ENCODE data around the gene GLIS2.
A peak's percentile ranks its signal among the peaks of the same experiment; 100 is the strongest.

GLIS2 gene

DNA sequence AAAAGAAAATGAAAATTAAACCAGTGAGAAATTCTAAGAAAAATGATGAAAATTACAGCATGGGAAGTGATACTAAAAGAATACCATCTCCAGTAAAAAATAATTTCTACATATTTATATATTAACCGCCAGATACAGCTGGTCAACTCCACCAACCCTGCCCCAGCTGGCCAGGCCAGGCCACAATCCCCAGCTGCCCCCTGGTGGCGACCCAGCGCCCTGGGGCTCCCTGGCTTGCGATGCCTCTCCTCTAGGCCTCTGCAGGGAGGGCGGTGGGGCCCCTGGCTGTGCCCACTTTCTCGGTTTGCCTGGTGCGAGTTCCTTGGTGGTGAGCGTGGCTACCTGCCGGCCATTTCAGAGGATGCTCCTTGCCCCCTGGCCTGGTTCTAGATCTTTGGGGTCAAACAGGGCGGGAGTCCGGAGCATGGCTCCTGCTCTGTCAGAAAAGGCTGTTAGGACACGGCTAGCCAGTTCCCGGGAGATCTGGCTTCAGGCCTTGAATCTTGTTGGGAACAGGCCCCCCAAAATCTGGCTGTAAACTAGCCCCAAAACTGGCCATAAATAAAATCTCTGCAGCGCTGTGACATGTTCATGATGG, 14.5 kb downstream of the GLIS2 start:
- H3K9me3 ChIP-seq (ENCODE audit: low read length): no peaks in the 10 kb centered on the region
- H3K27ac ChIP-seq (ENCODE audit: low read depth, low read length, poor library complexity, severe bottlenecking): no peak overlapping the region

DNA sequence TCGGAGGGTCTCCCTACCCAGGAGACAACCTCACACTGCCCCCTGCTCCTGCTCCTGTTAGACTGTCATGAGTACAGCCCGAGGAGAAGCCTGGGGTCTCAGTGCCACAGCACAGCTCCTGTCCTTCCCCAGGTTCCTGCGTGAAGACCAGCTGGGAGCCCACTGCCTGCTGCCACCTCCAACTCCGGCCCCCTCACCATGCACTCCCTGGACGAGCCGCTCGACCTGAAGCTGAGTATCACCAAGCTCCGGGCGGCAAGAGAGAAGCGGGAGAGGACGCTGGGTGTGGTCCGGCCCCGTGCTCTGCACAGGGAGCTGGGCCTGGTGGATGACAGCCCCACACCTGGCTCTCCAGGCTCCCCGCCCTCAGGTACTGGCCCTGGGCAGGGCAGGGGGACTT, 16.2 kb downstream of the GLIS2 start:
- TF ChIP-seq EZH2 (IDR thresholded peaks at IDR 0.05; ENCODE audit: borderline replicate concordance, low read length): no peak
- TF ChIP-seq, protein P1, sequence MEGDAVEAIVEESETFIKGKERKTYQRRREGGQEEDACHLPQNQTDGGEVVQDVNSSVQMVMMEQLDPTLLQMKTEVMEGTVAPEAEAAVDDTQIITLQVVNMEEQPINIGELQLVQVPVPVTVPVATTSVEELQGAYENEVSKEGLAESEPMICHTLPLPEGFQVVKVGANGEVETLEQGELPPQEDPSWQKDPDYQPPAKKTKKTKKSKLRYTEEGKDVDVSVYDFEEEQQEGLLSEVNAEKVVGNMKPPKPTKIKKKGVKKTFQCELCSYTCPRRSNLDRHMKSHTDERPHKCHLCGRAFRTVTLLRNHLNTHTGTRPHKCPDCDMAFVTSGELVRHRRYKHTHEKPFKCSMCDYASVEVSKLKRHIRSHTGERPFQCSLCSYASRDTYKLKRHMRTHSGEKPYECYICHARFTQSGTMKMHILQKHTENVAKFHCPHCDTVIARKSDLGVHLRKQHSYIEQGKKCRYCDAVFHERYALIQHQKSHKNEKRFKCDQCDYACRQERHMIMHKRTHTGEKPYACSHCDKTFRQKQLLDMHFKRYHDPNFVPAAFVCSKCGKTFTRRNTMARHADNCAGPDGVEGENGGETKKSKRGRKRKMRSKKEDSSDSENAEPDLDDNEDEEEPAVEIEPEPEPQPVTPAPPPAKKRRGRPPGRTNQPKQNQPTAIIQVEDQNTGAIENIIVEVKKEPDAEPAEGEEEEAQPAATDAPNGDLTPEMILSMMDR (IDR thresholded peaks at IDR 0.05; ENCODE audit: low read length): no peak
- H3K79me2 ChIP-seq (ENCODE audit: insufficient read depth, low read length): no peaks in the 10 kb centered on the region
- H3K4me1 ChIP-seq (ENCODE audit: insufficient read depth, low read length, severe bottlenecking): peaks cover 5% of the 10 kb centered on the region
- H3K9ac ChIP-seq (ENCODE audit: low read length): no peak overlapping the region
- no peak overlapping the region for H2AFZ ChIP-seq (ENCODE audit: low read length)
- no peaks in the 10 kb centered on the region for H3F3A ChIP-seq (ENCODE audit: insufficient read depth, low read length)
- H4K20me1 ChIP-seq (ENCODE audit: insufficient read depth, low read length): no peaks in the 10 kb centered on the region
- no peak overlapping the region for H3K4me2 ChIP-seq (ENCODE audit: low read length)
- H3K36me3 ChIP-seq (ENCODE audit: insufficient read depth, low read length): no peaks in the 10 kb centered on the region
- H3K9me3 ChIP-seq (ENCODE audit: low read length): no peaks in the 10 kb centered on the region
- no peak overlapping the region for H3K4me3 ChIP-seq (ENCODE audit: low read depth, low read length, poor library complexity, severe bottlenecking)
- H3K27me3 ChIP-seq (ENCODE audit: insufficient read depth, low read length): peaks cover 12% of the 10 kb centered on the region; the same call in 1 of the 2 replicates
- H3K27ac ChIP-seq (ENCODE audit: low read depth, low read length, poor library complexity, severe bottlenecking): no peak overlapping the region
- H3K9me2 ChIP-seq (ENCODE audit: low read depth, low read length): no peaks in the 10 kb centered on the region

More for the DNA sequence above, 14.5 kb downstream of the GLIS2 start:
- Histone ChIP-seq H3K4me2 (ENCODE audit: low read length) (no peak overlapping the region), H3K36me3 (ENCODE audit: insufficient read depth, low read length) (no peaks in the 10 kb centered on the region), H3K9ac (ENCODE audit: low read length) (no peak overlapping the region), H3F3A (ENCODE audit: insufficient read depth, low read length) (no peaks in the 10 kb centered on the region), H4K20me1 (ENCODE audit: insufficient read depth, low read length) (no peaks in the 10 kb centered on the region), H3K4me1 (ENCODE audit: insufficient read depth, low read length, severe bottlenecking) (peaks cover 5% of the 10 kb centered on the region), H3K4me3 (ENCODE audit: low read depth, low read length, poor library complexity, severe bottlenecking) (no peak overlapping the region), H3K27me3 (ENCODE audit: insufficient read depth, low read length) (peaks cover 12% of the 10 kb centered on the region; the same call in 1 of the 2 replicates), H3K9me2 (ENCODE audit: low read depth, low read length) (no peaks in the 10 kb centered on the region), H3K79me2 (ENCODE audit: insufficient read depth, low read length) (no peaks in the 10 kb centered on the region), H2AFZ (ENCODE audit: low read length) (no peak overlapping the region)
- TF ChIP-seq, protein P1 (IDR thresholded peaks at IDR 0.05; ENCODE audit: low read length): peak; percentile 87
- TF ChIP-seq EZH2 (IDR thresholded peaks at IDR 0.05; ENCODE audit: borderline replicate concordance, low read length): no peak

DNA sequence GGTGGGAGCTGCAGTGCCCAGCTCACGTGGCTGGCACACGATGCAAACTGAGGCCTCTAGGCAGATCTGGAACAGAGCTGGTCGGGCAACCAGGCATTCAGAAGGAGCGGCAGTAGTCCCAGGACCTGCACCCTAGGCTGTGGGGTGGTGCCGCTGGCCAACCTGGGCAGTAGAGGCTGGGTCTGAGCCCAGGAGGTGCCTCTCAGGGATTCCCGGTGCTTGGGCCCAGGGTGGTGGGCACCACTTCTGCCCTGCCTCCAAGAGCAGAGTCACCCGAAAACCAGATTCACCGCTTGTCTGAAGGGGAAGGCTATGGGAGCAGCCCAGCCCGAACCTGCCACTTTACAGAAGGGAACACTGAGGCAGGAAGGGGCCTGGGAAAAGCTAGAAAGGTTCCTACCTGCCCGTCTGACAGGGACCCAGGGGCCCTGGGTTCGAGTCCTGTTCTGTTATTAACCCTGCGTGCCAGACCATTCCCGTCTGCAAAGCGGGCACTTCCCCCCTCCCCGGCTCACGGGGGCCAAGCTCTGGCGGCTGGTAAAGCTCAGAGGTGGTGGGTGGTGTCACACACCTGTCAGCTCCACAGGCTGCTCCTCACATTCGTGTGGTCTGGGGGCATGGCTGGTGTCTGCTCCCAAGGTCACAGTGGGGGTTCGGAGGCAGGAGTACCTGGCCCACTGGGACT, 16.9 kb downstream of the GLIS2 start:
- H3K4me2 ChIP-seq (ENCODE audit: low read length): no peak overlapping the region
- H3K4me3 ChIP-seq (ENCODE audit: low read depth, low read length, poor library complexity, severe bottlenecking): no peak overlapping the region
- no peak overlapping the region for H2AFZ ChIP-seq (ENCODE audit: low read length)
- H3K9ac ChIP-seq (ENCODE audit: low read length): no peak overlapping the region
- no peaks in the 10 kb centered on the region for H4K20me1 ChIP-seq (ENCODE audit: insufficient read depth, low read length)
- no peaks in the 10 kb centered on the region for H3K79me2 ChIP-seq (ENCODE audit: insufficient read depth, low read length)
- H3K36me3 ChIP-seq (ENCODE audit: insufficient read depth, low read length): no peaks in the 10 kb centered on the region
- TF ChIP-seq, protein P1 (IDR thresholded peaks at IDR 0.05; ENCODE audit: low read length): no peak
- no peak for TF ChIP-seq EZH2 (IDR thresholded peaks at IDR 0.05; ENCODE audit: borderline replicate concordance, low read length)
- peaks cover 5% of the 10 kb centered on the region for H3K4me1 ChIP-seq (ENCODE audit: insufficient read depth, low read length, severe bottlenecking)
- H3K9me3 ChIP-seq (ENCODE audit: low read length): no peaks in the 10 kb centered on the region
- peaks cover 12% of the 10 kb centered on the region; the same call in 1 of the 2 replicates for H3K27me3 ChIP-seq (ENCODE audit: insufficient read depth, low read length)
- no peaks in the 10 kb centered on the region for H3F3A ChIP-seq (ENCODE audit: insufficient read depth, low read length)
- H3K9me2 ChIP-seq (ENCODE audit: low read depth, low read length): no peaks in the 10 kb centered on the region
- no peak overlapping the region for H3K27ac ChIP-seq (ENCODE audit: low read depth, low read length, poor library complexity, severe bottlenecking)

Data from OCI-LY1 (cell line).